Measurements from ENCODE around the gene C16orf74. TPM values are rescaled to one million over a fixed set of nuclear protein-coding genes. Genes with fewer than 3 reads are reported as not detected.

C16orf74 gene
- total and polyA plus RNA-seq, 9 donors: 0.38 to 1.5 (median 0.63) TPM; not detected in 2

GRCh38 chr16:85733155-85733838 lies 17.6 kb downstream of the C16orf74 start:
- Histone ChIP-seq H3K4me3 (no peak overlapping the region), H3K27ac (no peak overlapping the region), H3K4me1 (ENCODE audit: insufficient read depth) (no peaks in the 10 kb centered on the region), H3K27me3 (no peaks in the 10 kb centered on the region), H3K36me3 (no peaks in the 10 kb centered on the region), H3K9me3 (no peaks in the 10 kb centered on the region)
- 72 to 82% (median 81%) methylated on average over 13 of the region's 13 CpGs for WGBS, 3 donors
- intact Hi-C loops (cut with DNase I): no loop called here
- TF ChIP-seq POLR2A (IDR thresholded peaks at IDR 0.05) (no peak), EP300 (IDR thresholded peaks at IDR 0.05) (no peak), CTCF (IDR thresholded peaks at IDR 0.05) (no peak)
- no peak for DNase-seq

GRCh38 chr16:85731179-85731578 lies 19.7 kb downstream of the C16orf74 start:
- Histone ChIP-seq H3K36me3 (no peaks in the 10 kb centered on the region), H3K9me3 (no peaks in the 10 kb centered on the region), H3K4me3 (no peak overlapping the region), H3K27me3 (no peaks in the 10 kb centered on the region), H3K27ac (no peak overlapping the region), H3K4me1 (ENCODE audit: insufficient read depth) (no peaks in the 10 kb centered on the region)
- WGBS, 3 donors: 70 to 72% (median 71%) methylated on average over 5 of the region's 5 CpGs
- intact Hi-C loops (cut with DNase I): no loop called here
- DNase-seq: no peak
- TF ChIP-seq EP300 (IDR thresholded peaks at IDR 0.05) (no peak), POLR2A (IDR thresholded peaks at IDR 0.05) (no peak), CTCF (IDR thresholded peaks at IDR 0.05) (no peak)

GRCh38 chr16:85730186-85730465 lies 20.8 kb downstream of the C16orf74 start:
- WGBS, 3 donors: 89 to 90% (median 89%) methylated on average over 5 of the region's 5 CpGs
- intact Hi-C loops (cut with DNase I): no loop called here
- TF ChIP-seq EP300 (IDR thresholded peaks at IDR 0.05): no peak
- TF ChIP-seq CTCF (IDR thresholded peaks at IDR 0.05): no peak
- no peak for TF ChIP-seq POLR2A (IDR thresholded peaks at IDR 0.05)

GRCh38 chr16:85729452-85730185 lies 21.3 kb downstream of the C16orf74 start:
- H3K36me3 ChIP-seq: no peaks in the 10 kb centered on the region
- H3K4me1 ChIP-seq (ENCODE audit: insufficient read depth): no peaks in the 10 kb centered on the region
- no peak for DNase-seq
- no peak overlapping the region for H3K4me3 ChIP-seq
- WGBS, 3 donors: 77 to 85% (median 84%) methylated on average over 16 of the region's 16 CpGs
- TF ChIP-seq EP300 (IDR thresholded peaks at IDR 0.05): no peak
- no peak for TF ChIP-seq POLR2A (IDR thresholded peaks at IDR 0.05)
- no peaks in the 10 kb centered on the region for H3K27me3 ChIP-seq
- intact Hi-C loops (cut with DNase I): no loop called here
- no peak overlapping the region for H3K27ac ChIP-seq
- H3K9me3 ChIP-seq: no peaks in the 10 kb centered on the region

More at GRCh38 chr16:85730186-85730465, 20.8 kb downstream of the C16orf74 start:
- Histone ChIP-seq H3K36me3 (no peaks in the 10 kb centered on the region), H3K4me1 (ENCODE audit: insufficient read depth) (no peaks in the 10 kb centered on the region), H3K27me3 (no peaks in the 10 kb centered on the region), H3K27ac (no peak overlapping the region), H3K9me3 (no peaks in the 10 kb centered on the region), H3K4me3 (no peak overlapping the region)
- no peak for DNase-seq

- 66 to 76% (median 76%) methylated on average over 7 of the region's 7 CpGs for WGBS, 3 donors
- Histone ChIP-seq H3K27ac (no peak overlapping the region), H3K27me3 (no peaks in the 10 kb centered on the region), H3K4me3 (no peak overlapping the region), H3K4me1 (ENCODE audit: insufficient read depth) (no peaks in the 10 kb centered on the region), H3K36me3 (no peaks in the 10 kb centered on the region), H3K9me3 (no peaks in the 10 kb centered on the region)
- no peak for TF ChIP-seq EP300 (IDR thresholded peaks at IDR 0.05)
- TF ChIP-seq POLR2A (IDR thresholded peaks at IDR 0.05): no peak
- no peak for TF ChIP-seq CTCF (IDR thresholded peaks at IDR 0.05)
- no peak for DNase-seq
- intact Hi-C loops (cut with DNase I): no loop called here
These were observed 22.0 kb downstream of the C16orf74 start for GRCh38 chr16:85728879-85729278.

All from ovary (tissue), 9 donors.